GM23338 (cell line): ENCODE data around the gene RCBTB2. TPM values are rescaled to one million over a fixed set of nuclear protein-coding genes. Genes with fewer than 3 reads are reported as not detected.

ENCODE experiments used
- ATAC-seq: fragments of 200-7000 bp; cut with Tn5 transposase; 3 replicates; pipeline ENCODE4 v1.9.1; 2020
- DNase-seq: peaks from one replicate; pipeline ENCODE4 v3.0.0-alpha.2; 2015; ENCODE audit warnings: low spot score
- H2AFZ ChIP-seq: fragments of 200-600 bp; sonication (generic); 2 replicates; pipeline ENCODE4 v1.8.0; 2016; ENCODE audit warnings: antibody characterized with exemption, mild to moderate bottlenecking, moderate library complexity
- H3F3A ChIP-seq: fragments of 200-600 bp; sonication (generic); replicated peaks from 2 replicates; pipeline ENCODE4 v1.8.0; 2017; ENCODE audit warnings: antibody characterized with exemption, mixed run types, low read depth
- H3K27ac ChIP-seq: fragments of 200-600 bp; sonication (generic); 2 replicates; pipeline ENCODE4 v1.6.1; 2016; ENCODE audit warnings: low read depth
- H3K27me3 ChIP-seq: fragments of 200-600 bp; sonication (generic); 2 replicates; pipeline ENCODE4 v1.8.0; 2016; ENCODE audit warnings: mild to moderate bottlenecking, mixed run types, moderate library complexity; ENCODE audit not compliant: insufficient read depth
- H3K36me3 ChIP-seq: fragments of 200-600 bp; sonication (generic); 2 replicates; pipeline ENCODE4 v1.8.0; 2016; ENCODE audit warnings: mild to moderate bottlenecking; ENCODE audit not compliant: insufficient read depth
- H3K4me1 ChIP-seq: fragments of 200-600 bp; sonication (generic); 2 replicates; pipeline ENCODE4 v1.8.0; 2016; ENCODE audit warnings: mild to moderate bottlenecking, moderate library complexity; ENCODE audit not compliant: insufficient read depth
- H3K4me2 ChIP-seq: fragments of 200-600 bp; sonication (generic); 2 replicates; pipeline ENCODE4 v1.7.1; 2017; ENCODE audit warnings: mixed run types
- H3K4me3 ChIP-seq: fragments of 200-600 bp; sonication (generic); 2 replicates; pipeline ENCODE4 v1.6.1; 2016; ENCODE audit warnings: mixed run types
- H3K79me2 ChIP-seq: fragments of 200-600 bp; sonication (generic); replicated peaks from 2 replicates; pipeline ENCODE4 v1.8.0; 2017; ENCODE audit warnings: mild to moderate bottlenecking; ENCODE audit not compliant: insufficient read depth
- H3K9me2 ChIP-seq: fragments of 200-600 bp; sonication (generic); 2 replicates; pipeline ENCODE4 v1.8.0; 2017; ENCODE audit not compliant: insufficient read depth
- H4K20me1 ChIP-seq: fragments of 200-600 bp; sonication (generic); replicated peaks from 2 replicates; pipeline ENCODE4 v1.8.0; 2017; ENCODE audit warnings: mild to moderate bottlenecking; ENCODE audit not compliant: insufficient read depth
- H3K27ac Mint-ChIP-seq: 2 replicates; pipeline ENCODE4 v1.8.0; 2020; ENCODE audit warnings: inconsistent platforms, mild to moderate bottlenecking, moderate library complexity, mixed read lengths
- H3K27me3 Mint-ChIP-seq: 3 replicates; pipeline ENCODE4 v1.8.0; 2022; ENCODE audit warnings: low read depth, mild to moderate bottlenecking, moderate library complexity, mixed read lengths, inconsistent platforms; ENCODE audit not compliant: insufficient read depth, poor library complexity
- H3K36me3 Mint-ChIP-seq: 3 replicates; pipeline ENCODE4 v1.8.0; 2021; ENCODE audit warnings: low read depth, mild to moderate bottlenecking, inconsistent platforms, moderate library complexity, mixed read lengths
- H3K4me1 Mint-ChIP-seq: 3 replicates; pipeline ENCODE4 v1.8.0; 2020; ENCODE audit warnings: mild to moderate bottlenecking, inconsistent platforms, mixed read lengths
- H3K4me3 Mint-ChIP-seq: 3 replicates; pipeline ENCODE4 v1.8.0; 2021; ENCODE audit warnings: moderate library complexity, mild to moderate bottlenecking, inconsistent platforms, mixed read lengths
- H3K9me3 Mint-ChIP-seq: 3 replicates; pipeline ENCODE4 v1.8.0; 2020; ENCODE audit warnings: moderate library complexity, mild to moderate bottlenecking, inconsistent platforms, mixed read lengths
- CREB1 ChIP-seq: fragments of 250-450 bp; sonication (Bioruptor Pico); IDR thresholded peaks from 2 replicates; pipeline ENCODE4 v1.5.0; 2020; ENCODE audit warnings: low read depth, mild to moderate bottlenecking, moderate library complexity
- CTCF ChIP-seq, 2 experiments: fragments of 200-600 bp in 1 of 2; sonication (generic) in 1 of 2; conservative IDR thresholded peaks; 2 replicates each; pipeline versions ENCODE4 v1.5.1 to v1.6.1; 2016 to 2017; ENCODE audit warnings: antibody characterized with exemption in 2 of 2, low read depth in 2 of 2, mild to moderate bottlenecking in 2 of 2, moderate library complexity in 1 of 2
- ETS1 ChIP-seq: IDR thresholded peaks from 2 replicates; pipeline ENCODE4 v1.6.1; 2016; ENCODE audit warnings: antibody characterized with exemption
- EZH2 ChIP-seq: fragments of 200-600 bp; sonication (generic); IDR thresholded peaks from one replicate; pipeline ENCODE4 v1.8.0; 2017; ENCODE audit warnings: antibody characterized with exemption, mild to moderate bottlenecking, low read depth; ENCODE audit not compliant: unreplicated experiment
- EZH2phosphoT487 ChIP-seq: fragments of 200-600 bp; sonication (generic); IDR thresholded peaks from one replicate; pipeline ENCODE4 v1.8.1; 2018; ENCODE audit warnings: antibody characterized with exemption; ENCODE audit not compliant: unreplicated experiment
- JUNB ChIP-seq: IDR thresholded peaks from one replicate; pipeline ENCODE4 v1.6.1; 2016; ENCODE audit warnings: antibody characterized with exemption; ENCODE audit not compliant: unreplicated experiment
- NANOG ChIP-seq: IDR thresholded peaks from 2 replicates; pipeline ENCODE4 v1.6.1; 2016; ENCODE audit warnings: antibody characterized with exemption, borderline replicate concordance
- POLR2AphosphoS5 ChIP-seq: IDR thresholded peaks from 2 replicates; pipeline ENCODE4 v1.6.1; 2016; ENCODE audit warnings: antibody characterized with exemption, low read depth
- REST ChIP-seq: IDR thresholded peaks from one replicate; pipeline ENCODE4 v1.6.1; 2018; ENCODE audit warnings: antibody characterized with exemption; ENCODE audit not compliant: unreplicated experiment
- STAT1 ChIP-seq: IDR thresholded peaks from one replicate; pipeline ENCODE4 v1.6.1; 2016; ENCODE audit warnings: antibody characterized with exemption; ENCODE audit not compliant: unreplicated experiment
- ZNF114 ChIP-seq: fragments of 250-450 bp; sonication (Bioruptor Pico); IDR thresholded peaks from 2 replicates; pipeline ENCODE4 v1.5.0; 2020; ENCODE audit warnings: mild to moderate bottlenecking, moderate library complexity
- ZNF331 ChIP-seq: fragments of 250-450 bp; sonication (Bioruptor Pico); IDR thresholded peaks from 2 replicates; pipeline ENCODE4 v1.5.0; 2020; ENCODE audit warnings: low read depth, mild to moderate bottlenecking, moderate library complexity
- polyA plus RNA-seq: library from polyadenylated mRNA; unstranded; fragments of >200 nt; fragmentation: Nextera tagmentation; extraction: Ambion mirVana; gene quantifications from 2 replicates; pipeline ENCODE4 v1.2.1, GENCODE V29; 2016
- total RNA-seq: library from RNA; depleted of rRNA; stranded (reverse); fragments of >200 nt; shearing (Covaris generic); gene quantifications from 2 replicates; pipeline ENCODE4 v1.2.3, GENCODE V29; 2014

Gene RCBTB2
- total and polyA plus RNA-seq, 2 experiments from 2014 or later, result 8.1 to 20.8 TPM

- no peaks in the 10 kb centered on the region for H3K4me1 ChIP-seq
- Mint-ChIP-seq H3K36me3 (peaks cover 26% of the 10 kb centered on the region), H3K27me3 (peaks cover 2% of the 10 kb centered on the region), H3K4me1 (no peaks in the 10 kb centered on the region), H3K27ac (no peak overlapping the region), H3K9me3 (peaks cover 45% of the 10 kb centered on the region), H3K4me3 (no peak overlapping the region)
- H3K79me2 ChIP-seq, result no peaks in the 10 kb centered on the region
- 0 out of 2 replicates have a peak, but pooled peaks cover 3% of the 10 kb centered on the region for H3K9me2 ChIP-seq
- H4K20me1 ChIP-seq, result no peaks in the 10 kb centered on the region
- H3K27me3 ChIP-seq, result no peaks in the 10 kb centered on the region
- no peak overlapping the region for H3K27ac ChIP-seq
- no peaks in the 10 kb centered on the region for H3F3A ChIP-seq
- no peak overlapping the region for H3K4me3 ChIP-seq
- H3K36me3 ChIP-seq, result no peaks in the 10 kb centered on the region; the same call in 1 of the 2 replicates
- no peak overlapping the region for H2AFZ ChIP-seq
- ATAC-seq (no peak), DNase-seq (no peak)
- H3K4me2 ChIP-seq, result no peak overlapping the region
- TF ChIP-seq NANOG (no peak), CTCF (conservative IDR thresholded peaks at IDR 0.05; ENCODE audit: low read depth in 2 of 2) (no peak), STAT1 (no peak), ZNF331 (no peak), ETS1 (no peak), ZNF114 (CRISPR knock-in tag) (no peak), EZH2phosphoT487 (no peak), CREB1 (CRISPR knock-in tag) (no peak), POLR2AphosphoS5 (no peak)
Measured at GRCh38 chr13:48549658-48550057, 16.8 kb upstream of the RCBTB2 start.

GRCh38 chr13:48547663-48548092, 14.8 kb upstream of the RCBTB2 start:
- no peak overlapping the region for H3K4me3 Mint-ChIP-seq
- Histone ChIP-seq H3K4me3 (no peak overlapping the region), H4K20me1 (no peaks in the 10 kb centered on the region), H3K27ac (no peak overlapping the region), H2AFZ (no peak overlapping the region), H3K36me3 (no peaks in the 10 kb centered on the region), H3K27me3 (no peaks in the 10 kb centered on the region), H3K9me2 (0 out of 2 replicates have a peak, but pooled peaks cover 3% of the 10 kb centered on the region), H3K79me2 (no peaks in the 10 kb centered on the region), H3F3A (no peaks in the 10 kb centered on the region), H3K4me1 (peaks cover 5% of the 10 kb centered on the region), H3K4me2 (no peak overlapping the region)
- H3K9me3 Mint-ChIP-seq, result peaks cover 32% of the 10 kb centered on the region
- peaks cover 4% of the 10 kb centered on the region; the same call in 2 of the 3 replicates for H3K4me1 Mint-ChIP-seq
- H3K27ac Mint-ChIP-seq, result no peak overlapping the region
- peaks cover 23% of the 10 kb centered on the region for H3K36me3 Mint-ChIP-seq
- DNase-seq, result no peak
- H3K27me3 Mint-ChIP-seq, result peaks cover 2% of the 10 kb centered on the region
- ATAC-seq, result no peak
- TF ChIP-seq EZH2, result no peak
- TF ChIP-seq STAT1, result no peak
- TF ChIP-seq NANOG, result no peak
- TF ChIP-seq REST, result no peak
- no peak for TF ChIP-seq ZNF114 (CRISPR knock-in tag)
- TF ChIP-seq JUNB, result no peak
